HEK293 (cell line): ENCODE measurements around the gene KLHL12.

Experiments used
- CTCF ChIP-seq: fragments of 450-650 bp; formaldehyde crosslinking; IDR thresholded peaks from 2 replicates; pipeline ENCODE4 v1.5.1; 2016; ENCODE audit warnings: missing biosample characterization, missing genetic modification characterization
- PATZ1 ChIP-seq: fragments of 450-650 bp; formaldehyde crosslinking; IDR thresholded peaks from 2 replicates; pipeline ENCODE4 v1.5.1; 2016; ENCODE audit warnings: missing biosample characterization, missing genetic modification characterization
- REPIN1 ChIP-seq: fragments of 450-650 bp; formaldehyde crosslinking; IDR thresholded peaks from 2 replicates; pipeline ENCODE4 v1.5.1; 2017; ENCODE audit warnings: missing biosample characterization, missing genetic modification characterization, low read depth
- SALL2 ChIP-seq: fragments of 450-650 bp; formaldehyde crosslinking; IDR thresholded peaks from 2 replicates; pipeline ENCODE4 v1.5.0; 2017; ENCODE audit warnings: missing biosample characterization, mild to moderate bottlenecking, missing genetic modification characterization, borderline replicate concordance
- SCRT1 ChIP-seq: fragments of 450-650 bp; formaldehyde crosslinking; IDR thresholded peaks from 2 replicates; pipeline ENCODE4 v1.5.1; 2016; ENCODE audit warnings: missing biosample characterization, missing genetic modification characterization, borderline replicate concordance
- TCF7L2 ChIP-seq: IDR thresholded peaks from 2 replicates; pipeline ENCODE4 v1.6.1; 2011; ENCODE audit warnings: low read depth, mild to moderate bottlenecking, inconsistent platforms, low read length, moderate library complexity, borderline replicate concordance
- ZNF114 ChIP-seq: fragments of 450-650 bp; formaldehyde crosslinking; IDR thresholded peaks from 2 replicates; pipeline ENCODE4 v1.5.0; 2017; ENCODE audit warnings: missing biosample characterization, missing genetic modification characterization
- ZNF140 ChIP-seq: fragments of 450-650 bp; formaldehyde crosslinking; IDR thresholded peaks from 2 replicates; pipeline ENCODE4 v1.5.1; 2016; ENCODE audit warnings: missing biosample characterization, missing genetic modification characterization
- ZNF174 ChIP-seq: fragments of 450-650 bp; formaldehyde crosslinking; IDR thresholded peaks from 2 replicates; pipeline ENCODE4 v1.5.0; 2017; ENCODE audit warnings: missing biosample characterization, mild to moderate bottlenecking, missing genetic modification characterization
- ZNF292 ChIP-seq: fragments of 450-650 bp; formaldehyde crosslinking; IDR thresholded peaks from 2 replicates; pipeline ENCODE4 v1.5.1; 2016; ENCODE audit warnings: low read depth, missing biosample characterization, missing genetic modification characterization, borderline replicate concordance
- TF ChIP-seq, protein P1 (sequence below): fragments of 450-650 bp; formaldehyde crosslinking; IDR thresholded peaks from 2 replicates; pipeline ENCODE4 v1.5.1; 2016; ENCODE audit warnings: missing biosample characterization, missing genetic modification characterization
- TF ChIP-seq, protein P2 (sequence below): fragments of 450-650 bp; formaldehyde crosslinking; IDR thresholded peaks from 2 replicates; pipeline ENCODE4 v1.5.1; 2016; ENCODE audit warnings: missing biosample characterization, missing genetic modification characterization, low read depth

DNA sequence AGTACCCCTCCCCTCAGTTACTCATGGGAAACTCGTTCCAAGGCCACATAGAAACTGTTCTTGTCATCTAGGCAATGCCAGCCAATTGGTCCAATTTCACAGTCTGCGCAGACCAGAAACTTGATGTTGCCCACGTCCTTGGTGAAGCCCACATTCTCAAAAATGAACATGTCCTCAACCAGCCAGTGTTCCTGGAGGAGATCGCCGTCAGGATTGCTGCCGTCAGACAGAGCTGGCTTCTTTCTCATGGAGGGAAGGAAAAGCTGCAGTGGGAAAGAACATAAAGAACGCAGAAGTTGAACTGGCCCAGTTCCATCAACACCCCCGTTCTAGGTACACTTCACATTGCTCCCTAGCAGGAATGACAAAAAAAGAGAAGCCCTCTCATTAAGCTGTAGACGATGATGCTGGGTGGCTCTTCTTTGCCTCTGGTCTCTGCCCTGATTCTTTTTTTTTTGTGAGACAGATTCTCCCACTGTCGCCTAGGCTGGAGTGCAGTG lies 46.0 kb downstream of the KLHL12 start:
- TF ChIP-seq ZNF114 (tag by site-specific recombination) (no peak), ZNF174 (tag by site-specific recombination) (no peak), SALL2 (no peak), REPIN1 (tag by site-specific recombination) (no peak), CTCF (tag by site-specific recombination) (no peak), SCRT1 (no peak), PATZ1 (tag by site-specific recombination) (no peak), TCF7L2 (no peak), ZNF140 (tag by site-specific recombination) (no peak), ZNF292 (tag by site-specific recombination) (no peak)
- TF ChIP-seq, protein P1, sequence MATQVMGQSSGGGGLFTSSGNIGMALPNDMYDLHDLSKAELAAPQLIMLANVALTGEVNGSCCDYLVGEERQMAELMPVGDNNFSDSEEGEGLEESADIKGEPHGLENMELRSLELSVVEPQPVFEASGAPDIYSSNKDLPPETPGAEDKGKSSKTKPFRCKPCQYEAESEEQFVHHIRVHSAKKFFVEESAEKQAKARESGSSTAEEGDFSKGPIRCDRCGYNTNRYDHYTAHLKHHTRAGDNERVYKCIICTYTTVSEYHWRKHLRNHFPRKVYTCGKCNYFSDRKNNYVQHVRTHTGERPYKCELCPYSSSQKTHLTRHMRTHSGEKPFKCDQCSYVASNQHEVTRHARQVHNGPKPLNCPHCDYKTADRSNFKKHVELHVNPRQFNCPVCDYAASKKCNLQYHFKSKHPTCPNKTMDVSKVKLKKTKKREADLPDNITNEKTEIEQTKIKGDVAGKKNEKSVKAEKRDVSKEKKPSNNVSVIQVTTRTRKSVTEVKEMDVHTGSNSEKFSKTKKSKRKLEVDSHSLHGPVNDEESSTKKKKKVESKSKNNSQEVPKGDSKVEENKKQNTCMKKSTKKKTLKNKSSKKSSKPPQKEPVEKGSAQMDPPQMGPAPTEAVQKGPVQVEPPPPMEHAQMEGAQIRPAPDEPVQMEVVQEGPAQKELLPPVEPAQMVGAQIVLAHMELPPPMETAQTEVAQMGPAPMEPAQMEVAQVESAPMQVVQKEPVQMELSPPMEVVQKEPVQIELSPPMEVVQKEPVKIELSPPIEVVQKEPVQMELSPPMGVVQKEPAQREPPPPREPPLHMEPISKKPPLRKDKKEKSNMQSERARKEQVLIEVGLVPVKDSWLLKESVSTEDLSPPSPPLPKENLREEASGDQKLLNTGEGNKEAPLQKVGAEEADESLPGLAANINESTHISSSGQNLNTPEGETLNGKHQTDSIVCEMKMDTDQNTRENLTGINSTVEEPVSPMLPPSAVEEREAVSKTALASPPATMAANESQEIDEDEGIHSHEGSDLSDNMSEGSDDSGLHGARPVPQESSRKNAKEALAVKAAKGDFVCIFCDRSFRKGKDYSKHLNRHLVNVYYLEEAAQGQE: no peak
- TF ChIP-seq, protein P2, sequence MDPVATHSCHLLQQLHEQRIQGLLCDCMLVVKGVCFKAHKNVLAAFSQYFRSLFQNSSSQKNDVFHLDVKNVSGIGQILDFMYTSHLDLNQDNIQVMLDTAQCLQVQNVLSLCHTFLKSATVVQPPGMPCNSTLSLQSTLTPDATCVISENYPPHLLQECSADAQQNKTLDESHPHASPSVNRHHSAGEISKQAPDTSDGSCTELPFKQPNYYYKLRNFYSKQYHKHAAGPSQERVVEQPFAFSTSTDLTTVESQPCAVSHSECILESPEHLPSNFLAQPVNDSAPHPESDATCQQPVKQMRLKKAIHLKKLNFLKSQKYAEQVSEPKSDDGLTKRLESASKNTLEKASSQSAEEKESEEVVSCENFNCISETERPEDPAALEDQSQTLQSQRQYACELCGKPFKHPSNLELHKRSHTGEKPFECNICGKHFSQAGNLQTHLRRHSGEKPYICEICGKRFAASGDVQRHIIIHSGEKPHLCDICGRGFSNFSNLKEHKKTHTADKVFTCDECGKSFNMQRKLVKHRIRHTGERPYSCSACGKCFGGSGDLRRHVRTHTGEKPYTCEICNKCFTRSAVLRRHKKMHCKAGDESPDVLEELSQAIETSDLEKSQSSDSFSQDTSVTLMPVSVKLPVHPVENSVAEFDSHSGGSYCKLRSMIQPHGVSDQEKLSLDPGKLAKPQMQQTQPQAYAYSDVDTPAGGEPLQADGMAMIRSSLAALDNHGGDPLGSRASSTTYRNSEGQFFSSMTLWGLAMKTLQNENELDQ (tag by site-specific recombination): no peak
